HS-5 (cell line): Measurements from ENCODE around the gene ENAM.

ENCODE experiments used
- DNase-seq: peaks from one replicate; pipeline ENCODE4 v3.0.0-alpha.2; 2012; ENCODE audit warnings: low read depth

Gene ENAM, protein sequence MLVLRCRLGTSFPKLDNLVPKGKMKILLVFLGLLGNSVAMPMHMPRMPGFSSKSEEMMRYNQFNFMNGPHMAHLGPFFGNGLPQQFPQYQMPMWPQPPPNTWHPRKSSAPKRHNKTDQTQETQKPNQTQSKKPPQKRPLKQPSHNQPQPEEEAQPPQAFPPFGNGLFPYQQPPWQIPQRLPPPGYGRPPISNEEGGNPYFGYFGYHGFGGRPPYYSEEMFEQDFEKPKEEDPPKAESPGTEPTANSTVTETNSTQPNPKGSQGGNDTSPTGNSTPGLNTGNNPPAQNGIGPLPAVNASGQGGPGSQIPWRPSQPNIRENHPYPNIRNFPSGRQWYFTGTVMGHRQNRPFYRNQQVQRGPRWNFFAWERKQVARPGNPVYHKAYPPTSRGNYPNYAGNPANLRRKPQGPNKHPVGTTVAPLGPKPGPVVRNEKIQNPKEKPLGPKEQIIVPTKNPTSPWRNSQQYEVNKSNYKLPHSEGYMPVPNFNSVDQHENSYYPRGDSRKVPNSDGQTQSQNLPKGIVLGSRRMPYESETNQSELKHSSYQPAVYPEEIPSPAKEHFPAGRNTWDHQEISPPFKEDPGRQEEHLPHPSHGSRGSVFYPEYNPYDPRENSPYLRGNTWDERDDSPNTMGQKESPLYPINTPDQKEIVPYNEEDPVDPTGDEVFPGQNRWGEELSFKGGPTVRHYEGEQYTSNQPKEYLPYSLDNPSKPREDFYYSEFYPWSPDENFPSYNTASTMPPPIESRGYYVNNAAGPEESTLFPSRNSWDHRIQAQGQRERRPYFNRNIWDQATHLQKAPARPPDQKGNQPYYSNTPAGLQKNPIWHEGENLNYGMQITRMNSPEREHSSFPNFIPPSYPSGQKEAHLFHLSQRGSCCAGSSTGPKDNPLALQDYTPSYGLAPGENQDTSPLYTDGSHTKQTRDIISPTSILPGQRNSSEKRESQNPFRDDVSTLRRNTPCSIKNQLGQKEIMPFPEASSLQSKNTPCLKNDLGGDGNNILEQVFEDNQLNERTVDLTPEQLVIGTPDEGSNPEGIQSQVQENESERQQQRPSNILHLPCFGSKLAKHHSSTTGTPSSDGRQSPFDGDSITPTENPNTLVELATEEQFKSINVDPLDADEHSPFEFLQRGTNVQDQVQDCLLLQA

DNA sequence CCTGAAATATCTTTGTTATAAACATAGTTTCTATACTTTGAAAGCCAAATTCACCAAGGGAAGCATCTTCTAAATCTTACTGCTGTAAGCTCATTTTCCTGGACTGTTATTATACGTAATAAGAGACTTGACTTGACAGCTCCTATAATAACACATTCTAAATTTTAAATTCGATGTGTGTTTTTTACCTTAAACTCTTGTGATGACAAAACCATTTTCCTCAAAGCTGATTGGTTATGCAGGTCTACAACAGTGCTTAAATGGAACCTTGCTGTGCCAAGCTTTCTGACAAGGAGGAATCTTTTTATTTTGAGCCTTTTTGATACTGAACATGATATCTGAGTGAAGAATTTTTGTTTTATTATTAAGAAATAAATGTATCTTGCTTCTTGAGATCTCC lies at the start of gene ENAM:
Gene ENAM, plus strand, starts transcription at position 301 of the 400 bp plus-strand sequence. CDS start 757 bp downstream, outside the sequence.
- DNase-seq: no peak

DNA sequence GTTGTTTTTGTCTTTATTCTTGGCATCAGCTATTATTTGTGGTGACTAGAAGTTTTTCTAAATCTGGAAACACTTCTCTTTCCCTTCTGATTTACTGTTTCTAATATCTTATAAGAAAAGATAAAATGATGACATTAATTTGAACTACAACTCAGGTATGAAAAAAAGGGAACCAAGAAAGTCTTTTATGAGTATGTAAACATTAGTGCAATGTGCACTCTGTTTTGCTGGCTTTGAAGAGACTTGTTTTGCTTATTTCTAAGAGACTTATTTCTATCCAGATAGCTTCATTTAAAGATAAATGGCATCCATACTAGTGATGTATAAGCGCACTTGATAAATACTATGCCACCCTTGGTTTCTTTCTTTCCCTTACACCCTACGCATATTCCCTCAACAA lies 46.6 kb upstream of the ENAM start:
- no peak for DNase-seq

DNA sequence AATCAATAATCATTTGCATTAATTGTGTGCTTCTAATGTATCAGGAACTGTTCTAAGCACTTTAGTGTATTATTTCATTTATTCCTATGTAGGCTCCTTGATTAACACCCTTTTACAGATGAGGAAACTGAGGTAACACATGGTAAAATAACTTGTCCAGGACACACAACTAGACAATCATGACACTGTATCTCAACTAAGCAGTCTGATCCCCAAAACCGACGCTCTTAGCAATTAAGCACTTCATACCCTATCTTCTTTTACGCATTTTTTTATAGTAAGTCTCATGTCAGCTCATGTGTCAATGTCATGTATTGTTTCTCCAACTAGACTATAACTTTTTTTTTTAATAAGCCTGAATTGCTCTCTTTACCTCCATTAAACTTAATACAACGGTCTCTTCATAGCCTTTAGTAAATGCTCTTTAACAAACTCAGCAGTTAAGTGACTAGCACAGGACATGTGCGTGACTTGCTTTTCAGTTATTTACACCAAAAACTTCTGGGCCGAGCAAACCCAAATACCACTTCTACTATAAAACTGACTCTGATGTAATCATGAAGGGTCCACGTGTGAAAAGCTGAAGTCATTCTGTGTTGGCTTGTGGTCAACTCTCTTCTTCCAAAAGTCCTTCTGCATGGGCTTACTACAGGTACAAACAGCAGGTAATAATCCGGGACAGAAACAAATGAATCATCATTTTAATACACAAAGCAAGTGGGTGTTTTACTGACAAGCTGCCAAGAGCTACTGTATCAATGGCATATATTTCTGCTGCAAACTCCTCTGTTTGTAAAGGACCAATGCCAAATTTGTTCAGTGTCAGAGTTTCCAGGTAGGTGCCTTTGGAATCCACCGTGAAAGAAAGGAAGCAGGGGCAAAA lies 44.4 kb upstream of the ENAM start:
- DNase-seq: no peak

DNA sequence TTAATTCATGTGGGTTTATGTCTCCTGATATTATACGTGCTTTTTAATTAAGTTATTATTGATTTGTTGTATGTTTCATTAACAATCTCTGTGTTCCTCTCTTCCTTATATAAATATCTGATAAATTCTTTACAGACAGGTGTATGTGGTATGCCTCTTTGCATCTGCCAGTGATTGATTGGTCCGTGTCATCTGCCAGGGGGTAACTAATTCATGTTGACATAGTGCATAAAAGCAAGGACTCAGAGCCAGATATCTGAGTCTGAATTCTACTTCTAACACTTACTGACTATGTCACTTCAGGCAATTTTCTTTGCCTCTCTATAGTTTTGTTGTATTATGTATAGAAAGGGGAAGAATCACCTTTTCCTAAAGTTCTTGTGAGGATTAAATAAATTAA lies 41.7 kb upstream of the ENAM start:
- DNase-seq: no peak

DNA sequence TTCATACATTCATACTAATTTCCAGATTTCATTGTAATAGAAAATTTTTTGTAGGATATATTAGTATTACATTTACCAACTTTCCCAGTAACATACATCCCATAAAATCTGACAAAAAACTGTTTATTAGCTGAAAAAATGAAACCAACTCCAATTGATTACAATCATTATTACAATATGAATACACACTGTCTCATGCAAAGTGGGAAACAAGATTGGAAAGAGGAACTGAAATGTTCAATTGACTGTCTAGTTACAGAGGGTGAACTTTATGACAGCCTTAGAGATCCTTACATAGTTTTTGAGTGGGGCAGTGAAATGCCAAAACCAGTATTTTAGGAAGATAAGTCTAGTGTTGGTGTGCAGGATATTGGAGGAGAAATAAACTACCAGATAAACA lies 38.8 kb upstream of the ENAM start:
- DNase-seq: no peak

DNA sequence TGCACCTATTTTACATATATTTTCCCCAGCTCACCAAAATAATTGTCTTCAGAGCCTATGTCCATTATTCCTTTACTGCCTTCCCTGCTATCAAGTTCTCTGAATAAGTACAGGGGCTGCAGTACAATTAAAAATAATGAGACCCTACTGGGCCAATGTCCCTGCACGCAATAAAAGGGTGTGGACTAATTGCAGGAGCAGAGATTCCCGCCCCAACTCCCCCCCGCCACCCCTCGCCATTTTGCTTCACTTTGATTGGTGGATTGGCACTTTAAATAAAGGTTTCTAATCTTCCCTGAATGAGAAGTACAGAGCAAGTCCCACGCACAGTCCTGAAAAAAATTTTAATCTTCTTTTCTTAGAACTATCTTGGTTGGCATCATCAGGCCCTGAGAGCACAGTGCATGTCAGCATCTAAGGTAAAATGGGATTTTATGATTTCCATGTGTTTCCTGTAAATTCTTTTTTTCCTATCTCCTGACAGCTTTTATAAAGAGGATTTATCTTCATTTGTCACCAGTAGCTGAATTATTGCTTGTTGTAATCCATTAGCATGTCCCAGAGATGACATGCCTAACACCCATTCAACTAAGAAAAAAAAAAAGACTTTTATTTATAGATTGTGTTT lies 36.5 kb upstream of the ENAM start, which contains the start of gene AMBN:
Gene AMBN, plus strand, starts transcription at position 302 of the 628 bp plus-strand sequence. Its CDS starts 103 bp downstream, at position 405.
- no peak for DNase-seq

DNA sequence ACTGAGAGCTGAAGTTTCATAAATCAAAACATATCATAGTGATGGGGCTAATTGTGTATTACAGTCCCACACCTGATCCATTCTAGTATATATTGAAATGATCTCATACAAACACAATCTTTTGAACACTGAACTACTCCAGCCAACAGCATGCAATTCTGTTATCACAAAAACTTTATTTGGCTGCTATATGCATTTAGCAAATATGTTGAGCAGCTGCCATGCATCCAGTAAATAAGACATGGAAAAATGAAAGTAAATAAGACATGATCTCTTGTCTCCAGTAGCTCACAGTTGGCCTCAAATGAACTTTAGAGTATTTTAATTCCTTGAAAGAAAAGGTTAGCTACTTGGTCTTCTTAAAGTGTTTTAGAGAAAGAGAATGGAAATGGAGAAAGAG lies 34.3 kb upstream of the ENAM start:
- DNase-seq: no peak

DNA sequence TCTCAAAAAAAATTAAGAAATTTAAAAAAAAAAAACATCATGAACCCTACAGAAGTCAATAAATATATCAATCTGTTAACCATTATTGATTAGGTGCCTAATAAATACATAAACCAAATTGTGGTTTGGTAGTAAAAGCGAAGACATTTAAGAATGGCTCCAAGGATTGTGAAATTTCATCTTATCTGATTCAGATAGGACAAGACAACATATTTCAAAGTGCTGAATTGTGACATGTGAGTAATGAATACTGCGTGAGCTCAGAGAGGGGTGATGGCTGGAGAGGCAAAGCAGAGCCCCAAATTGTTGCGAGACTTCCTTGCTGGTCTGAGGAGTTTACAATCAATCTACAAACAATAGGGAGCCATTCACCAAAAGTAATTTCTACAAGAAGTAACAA lies 28.2 kb upstream of the ENAM start:
- no peak for DNase-seq

DNA sequence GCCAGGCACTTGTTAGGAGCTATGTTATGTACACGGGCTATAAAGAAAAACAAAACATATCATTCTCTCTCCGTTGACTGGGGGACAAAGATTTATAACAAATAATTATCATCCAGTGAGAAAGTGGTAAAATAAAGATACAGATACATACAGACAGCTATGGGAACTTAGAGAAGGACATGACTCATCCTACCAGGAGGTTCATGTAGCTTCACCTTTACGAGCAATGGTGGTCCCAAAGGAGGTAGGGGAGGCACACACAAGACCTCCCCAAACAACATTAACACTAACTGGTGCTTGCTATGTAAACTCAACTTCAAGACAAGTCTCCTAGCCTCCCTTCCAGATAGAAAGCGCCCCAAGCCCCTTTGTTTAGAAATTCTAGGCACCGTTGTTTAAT lies 27.6 kb upstream of the ENAM start:
- DNase-seq: no peak

DNA sequence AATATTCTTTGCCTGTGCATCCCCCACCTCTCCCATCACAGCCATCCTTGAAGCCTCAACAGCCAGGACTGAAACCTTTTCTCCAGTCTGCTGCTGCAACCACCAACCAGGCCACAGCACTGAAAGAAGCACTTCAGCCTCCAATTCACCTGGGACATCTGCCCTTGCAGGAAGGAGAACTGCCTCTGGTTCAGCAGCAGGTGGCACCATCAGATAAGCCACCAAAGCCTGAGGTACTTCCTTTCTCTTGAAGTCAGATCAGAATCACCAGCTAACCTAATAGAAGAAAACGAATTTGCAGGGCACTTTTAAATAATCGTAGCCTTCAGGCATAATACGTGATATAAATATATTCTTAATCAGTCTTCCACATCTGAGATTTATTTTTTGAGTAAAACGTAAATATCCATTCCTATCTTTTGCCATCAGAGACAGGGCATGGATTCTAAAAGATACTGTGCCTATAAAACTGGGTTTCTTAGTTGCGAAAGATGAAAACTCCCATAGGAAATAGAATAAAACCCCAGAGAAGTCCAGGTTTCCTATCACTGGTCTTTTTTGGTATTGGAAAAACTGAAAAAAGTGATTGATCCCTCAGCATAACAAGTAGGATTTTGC lies 27.0 kb upstream of the ENAM start:
- peak; percentile 8 for DNase-seq

DNA sequence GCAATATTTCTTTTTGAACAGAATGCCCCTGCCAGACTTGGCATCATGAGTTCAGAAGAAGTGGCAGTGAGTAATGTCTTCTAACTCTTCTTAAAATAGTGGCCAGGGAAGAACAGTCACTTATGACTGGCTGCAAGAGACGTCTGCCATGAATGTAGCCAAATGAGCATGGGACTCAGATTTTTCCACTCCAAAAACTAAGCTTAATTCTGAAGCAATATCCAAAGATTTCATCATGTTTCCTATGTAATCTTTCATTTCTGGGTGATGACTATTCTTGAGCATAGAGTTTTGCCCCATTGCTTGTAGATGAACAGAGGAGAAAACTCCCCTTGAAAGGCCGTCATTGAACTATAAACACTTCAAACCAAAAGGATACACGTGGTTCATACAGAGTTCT lies 24.7 kb upstream of the ENAM start:
- DNase-seq: peak; percentile 11

DNA sequence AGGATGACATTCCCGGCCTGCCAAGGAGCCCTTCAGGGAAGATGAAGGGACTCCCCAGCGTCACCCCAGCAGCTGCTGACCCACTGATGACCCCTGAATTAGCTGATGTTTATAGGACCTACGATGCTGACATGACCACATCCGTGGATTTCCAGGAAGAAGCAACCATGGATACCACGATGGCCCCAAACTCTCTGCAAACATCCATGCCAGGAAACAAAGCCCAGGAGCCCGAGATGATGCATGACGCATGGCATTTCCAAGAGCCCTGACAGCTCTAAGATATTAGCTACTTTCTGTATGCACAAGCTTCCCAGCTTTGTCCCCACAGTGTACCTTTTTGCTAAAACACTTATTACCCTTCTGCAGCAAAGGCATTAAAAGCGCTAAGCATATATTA lies 22.1 kb upstream of the ENAM start:
- DNase-seq: no peak

DNA sequence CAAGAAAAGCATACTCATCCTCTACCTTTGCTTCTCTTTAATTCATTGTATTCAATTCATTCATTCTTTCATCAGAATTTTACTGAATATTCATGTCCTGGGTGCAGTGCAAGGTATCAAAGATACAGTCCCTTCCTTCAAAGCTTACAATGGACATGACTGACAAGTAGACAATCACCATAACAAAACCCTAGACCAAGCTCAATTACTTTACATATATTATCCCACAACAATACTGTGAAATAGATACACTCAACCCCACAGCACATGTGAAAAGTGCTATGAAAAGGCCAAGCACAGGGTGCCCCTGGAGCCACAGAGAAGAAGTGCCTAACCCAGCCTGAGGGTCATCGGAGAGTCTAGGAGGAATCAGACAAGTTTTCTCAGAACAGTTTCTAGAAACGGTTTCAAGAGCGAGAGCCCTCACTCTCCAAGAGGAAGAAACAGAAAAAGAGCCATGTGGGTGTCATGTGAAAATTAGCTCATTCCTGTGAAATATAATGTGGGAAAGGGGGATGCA lies 21.1 kb upstream of the ENAM start:
- DNase-seq: no peak

DNA sequence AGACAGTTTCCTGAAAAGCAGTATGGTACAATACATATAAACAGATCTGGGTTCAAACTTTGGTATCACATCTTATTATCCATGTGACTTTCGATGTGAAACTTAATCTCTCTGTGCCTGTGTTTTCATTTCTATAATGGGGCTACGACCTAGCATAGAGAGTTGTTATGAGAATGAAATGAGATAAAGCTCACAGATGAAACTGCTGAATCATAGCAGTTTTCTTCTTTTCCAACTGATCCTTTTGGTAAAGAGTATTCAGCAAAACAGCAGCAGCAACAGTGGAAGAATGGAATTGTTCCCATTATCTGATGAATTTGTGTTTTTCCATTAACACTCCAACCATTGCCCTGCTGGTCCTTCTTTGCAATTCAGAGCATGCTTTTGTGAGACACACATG lies 20.2 kb upstream of the ENAM start:
- DNase-seq: no peak

DNA sequence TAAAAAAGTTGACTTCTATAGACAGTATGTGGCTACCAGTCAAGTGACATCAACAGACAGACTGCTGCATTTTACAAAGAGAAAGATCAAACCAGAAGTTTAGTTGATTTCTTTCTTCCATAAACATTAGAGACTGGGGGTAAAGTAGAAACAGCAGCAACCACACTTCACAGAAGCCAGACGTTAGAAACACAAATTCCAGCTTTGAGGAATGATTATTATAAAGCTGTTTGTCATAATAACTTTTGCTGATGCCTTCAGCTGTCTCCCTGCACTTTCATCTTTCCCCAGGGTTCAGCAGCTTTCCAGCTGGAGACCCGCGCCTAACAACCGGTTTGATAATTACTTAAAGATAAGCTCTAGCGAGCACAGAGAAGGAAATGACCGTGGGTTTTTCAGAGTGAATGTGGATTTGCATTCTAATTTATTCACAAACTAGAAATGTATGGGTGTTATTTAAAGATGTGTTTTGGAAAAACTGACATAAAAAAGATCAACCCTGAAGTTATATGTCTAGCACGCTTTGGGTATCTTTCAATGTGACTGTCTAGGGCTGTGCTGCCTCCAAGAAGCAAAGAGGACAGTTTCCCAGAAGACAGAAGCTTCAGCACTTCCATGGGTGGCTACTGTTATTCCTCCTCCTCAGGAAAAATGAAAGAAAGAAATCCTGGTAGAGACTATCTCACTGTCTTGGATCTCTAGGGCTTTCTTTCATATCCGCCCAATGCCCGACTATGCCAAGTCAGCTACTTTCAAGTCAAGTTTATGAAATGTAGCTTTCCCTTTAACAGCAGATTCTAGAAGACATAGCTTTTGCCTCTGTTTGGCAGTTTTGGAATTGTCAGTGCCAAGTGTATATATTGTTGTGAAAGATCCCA lies 15.0 kb upstream of the ENAM start:
- no peak for DNase-seq

DNA sequence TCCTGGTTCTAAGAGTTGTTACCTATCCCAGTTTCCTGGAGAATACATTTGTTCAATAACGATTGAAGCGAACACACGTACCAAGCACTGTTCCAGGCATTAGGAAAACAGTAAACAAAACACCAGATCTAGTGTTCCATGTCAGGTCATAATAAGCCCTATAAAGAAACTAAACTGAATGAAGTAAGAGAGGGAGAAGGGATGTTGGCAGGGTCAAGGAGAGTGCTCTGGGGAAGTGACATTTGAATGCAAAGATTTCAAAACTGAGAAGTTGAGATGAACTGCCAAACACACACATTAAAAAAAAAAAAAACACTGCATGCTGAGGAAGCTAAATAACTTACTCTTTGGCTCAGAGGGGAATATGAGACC lies 14.4 kb upstream of the ENAM start:
- no peak for DNase-seq

DNA sequence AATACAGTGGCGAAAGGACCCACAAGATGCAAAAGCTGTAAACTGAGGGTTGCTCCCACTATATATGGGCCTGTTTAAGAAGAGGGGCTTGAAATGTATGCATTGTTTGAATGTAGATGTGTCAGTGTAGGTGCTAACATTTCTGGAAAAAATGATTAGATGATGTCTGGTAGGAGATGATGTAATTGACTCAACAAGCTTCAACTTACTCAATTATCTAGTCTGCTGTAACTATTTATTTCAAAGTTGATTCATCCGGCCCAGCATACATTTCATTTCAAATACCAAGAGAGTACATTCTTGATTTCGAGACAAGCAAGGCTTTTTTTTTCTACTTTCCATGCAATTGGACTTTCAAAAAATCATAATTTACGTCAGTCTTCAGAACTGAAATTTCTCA lies 9.3 kb upstream of the ENAM start:
- no peak for DNase-seq

DNA sequence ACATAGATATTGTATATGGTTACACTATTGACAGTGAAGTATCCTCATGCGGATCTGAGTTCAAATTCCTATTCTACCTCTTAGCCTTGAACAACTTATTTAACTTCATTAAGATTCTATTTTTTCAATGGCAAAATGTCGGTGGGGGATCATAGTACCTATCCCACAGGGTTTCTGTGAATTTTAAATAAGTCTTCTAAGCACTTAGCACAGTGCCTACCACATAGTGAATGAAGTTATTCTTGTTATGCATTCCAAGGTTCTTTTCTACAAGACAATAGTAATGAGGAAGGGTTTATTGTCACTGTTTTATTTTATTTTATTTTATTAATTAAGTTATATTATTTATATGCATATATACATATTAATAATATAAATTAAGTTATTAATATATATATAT lies 8.8 kb upstream of the ENAM start:
- no peak for DNase-seq

DNA sequence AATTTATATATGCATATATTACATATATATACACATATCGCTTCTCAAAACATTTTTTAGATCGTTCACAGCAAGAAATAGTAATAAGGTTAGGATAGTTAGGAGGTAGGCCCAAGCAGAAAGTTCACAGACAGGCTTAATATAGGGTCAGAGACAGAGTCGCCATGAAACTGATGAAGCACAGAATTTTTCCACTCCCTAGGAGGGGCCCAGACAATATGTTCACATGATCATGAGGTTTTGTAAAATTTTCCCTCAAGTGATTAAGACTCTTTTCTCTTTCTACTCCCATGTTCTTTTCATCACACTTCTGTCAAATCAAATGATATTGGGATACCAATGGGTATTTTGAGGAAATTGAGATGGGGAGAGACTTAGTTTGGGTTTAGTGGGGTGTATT lies 5.2 kb upstream of the ENAM start:
- no peak for DNase-seq
